ENCODE results near the gene SARM1.

DNA sequence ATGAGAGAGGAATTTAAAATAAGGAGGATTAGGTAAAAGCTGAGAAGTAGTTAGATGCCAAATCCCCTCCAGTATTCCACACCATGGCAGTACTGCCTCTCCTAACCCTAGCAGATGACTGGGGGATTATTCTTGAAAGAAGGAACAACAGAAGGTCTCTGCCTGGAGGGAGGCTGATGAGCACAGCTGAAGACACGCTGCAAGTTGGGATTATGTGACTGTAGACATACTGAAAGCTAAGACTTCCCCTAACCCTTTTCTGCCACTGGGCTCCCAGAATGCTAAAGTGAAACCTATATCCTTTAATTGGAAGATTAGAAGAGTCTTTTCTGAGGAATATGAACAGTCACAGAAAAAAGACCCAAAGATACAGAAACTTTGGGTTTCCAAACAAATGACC, 62.2 kb downstream of the SARM1 start:
- TF ChIP-seq POLR2A (IDR thresholded peaks at IDR 0.05) = no peak
- TF ChIP-seq, protein P1, sequence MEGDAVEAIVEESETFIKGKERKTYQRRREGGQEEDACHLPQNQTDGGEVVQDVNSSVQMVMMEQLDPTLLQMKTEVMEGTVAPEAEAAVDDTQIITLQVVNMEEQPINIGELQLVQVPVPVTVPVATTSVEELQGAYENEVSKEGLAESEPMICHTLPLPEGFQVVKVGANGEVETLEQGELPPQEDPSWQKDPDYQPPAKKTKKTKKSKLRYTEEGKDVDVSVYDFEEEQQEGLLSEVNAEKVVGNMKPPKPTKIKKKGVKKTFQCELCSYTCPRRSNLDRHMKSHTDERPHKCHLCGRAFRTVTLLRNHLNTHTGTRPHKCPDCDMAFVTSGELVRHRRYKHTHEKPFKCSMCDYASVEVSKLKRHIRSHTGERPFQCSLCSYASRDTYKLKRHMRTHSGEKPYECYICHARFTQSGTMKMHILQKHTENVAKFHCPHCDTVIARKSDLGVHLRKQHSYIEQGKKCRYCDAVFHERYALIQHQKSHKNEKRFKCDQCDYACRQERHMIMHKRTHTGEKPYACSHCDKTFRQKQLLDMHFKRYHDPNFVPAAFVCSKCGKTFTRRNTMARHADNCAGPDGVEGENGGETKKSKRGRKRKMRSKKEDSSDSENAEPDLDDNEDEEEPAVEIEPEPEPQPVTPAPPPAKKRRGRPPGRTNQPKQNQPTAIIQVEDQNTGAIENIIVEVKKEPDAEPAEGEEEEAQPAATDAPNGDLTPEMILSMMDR (IDR thresholded peaks at IDR 0.05) = no peak
- TF ChIP-seq POLR2AphosphoS5 (IDR thresholded peaks at IDR 0.05) = no peak
- TF ChIP-seq EP300 (IDR thresholded peaks at IDR 0.05; ENCODE audit: low read depth) = no peak
